Type B pancreatic cell (in vitro differentiated cells): ENCODE data around the gene RIC1. TPM values are rescaled to one million over a fixed set of nuclear protein-coding genes. Genes with fewer than 3 reads are reported as not detected.
"Not testable (repeated sequence)": the region's sequence is repeated elsewhere in the genome, so short reads cannot be mapped to it uniquely, and the experiment has no call there.

Experiments used
- DNase-seq: peaks from one replicate; pipeline ENCODE4 v3.0.0; 2021; ENCODE audit warnings: mixed read lengths; ENCODE audit not compliant: unreplicated experiment; ENCODE audit errors: extremely low spot score
- H3K27ac Mint-ChIP-seq: 2 replicates; pipeline ENCODE4 v1.8.0; 2021; ENCODE audit warnings: mild to moderate bottlenecking, mixed read lengths
- H3K27me3 Mint-ChIP-seq: 2 replicates; pipeline ENCODE4 v1.8.0; 2021; ENCODE audit warnings: mixed read lengths
- H3K36me3 Mint-ChIP-seq: 2 replicates; pipeline ENCODE4 v1.8.0; 2021; ENCODE audit warnings: mixed read lengths
- H3K4me1 Mint-ChIP-seq: one replicate; pipeline ENCODE4 v1.8.0; 2021; ENCODE audit warnings: mixed read lengths; ENCODE audit not compliant: unreplicated experiment
- H3K4me3 Mint-ChIP-seq: 2 replicates; pipeline ENCODE4 v1.8.0; 2021; ENCODE audit warnings: mild to moderate bottlenecking, mixed read lengths
- H3K9me3 Mint-ChIP-seq: 2 replicates; pipeline ENCODE4 v1.8.0; 2021; ENCODE audit warnings: mixed read lengths
- total RNA-seq: library from RNA; stranded (reverse); gene quantifications from 2 replicates; pipeline ENCODE4 v1.2.1, GENCODE V29; 2021; ENCODE audit warnings: low replicate concordance
- TF ChIP-seq, protein P1 (sequence below): fragments of 200-600 bp; sonication (generic); conservative IDR thresholded peaks from 2 replicates; pipeline ENCODE4 v1.5.0; 2021; ENCODE audit warnings: antibody characterized with exemption, mild to moderate bottlenecking

RIC1 gene
- total RNA-seq, 1 donor from 2014 or later, result 26.6 TPM

- Mint-ChIP-seq H3K27me3 (no peaks in the 10 kb centered on the region), H3K27ac (no peak overlapping the region), H3K9me3 (peaks cover 23% of the 10 kb centered on the region), H3K4me1 (no peaks in the 10 kb centered on the region), H3K36me3 (peaks cover 41% of the 10 kb centered on the region), H3K4me3 (no peak overlapping the region)
- TF ChIP-seq, protein P1, sequence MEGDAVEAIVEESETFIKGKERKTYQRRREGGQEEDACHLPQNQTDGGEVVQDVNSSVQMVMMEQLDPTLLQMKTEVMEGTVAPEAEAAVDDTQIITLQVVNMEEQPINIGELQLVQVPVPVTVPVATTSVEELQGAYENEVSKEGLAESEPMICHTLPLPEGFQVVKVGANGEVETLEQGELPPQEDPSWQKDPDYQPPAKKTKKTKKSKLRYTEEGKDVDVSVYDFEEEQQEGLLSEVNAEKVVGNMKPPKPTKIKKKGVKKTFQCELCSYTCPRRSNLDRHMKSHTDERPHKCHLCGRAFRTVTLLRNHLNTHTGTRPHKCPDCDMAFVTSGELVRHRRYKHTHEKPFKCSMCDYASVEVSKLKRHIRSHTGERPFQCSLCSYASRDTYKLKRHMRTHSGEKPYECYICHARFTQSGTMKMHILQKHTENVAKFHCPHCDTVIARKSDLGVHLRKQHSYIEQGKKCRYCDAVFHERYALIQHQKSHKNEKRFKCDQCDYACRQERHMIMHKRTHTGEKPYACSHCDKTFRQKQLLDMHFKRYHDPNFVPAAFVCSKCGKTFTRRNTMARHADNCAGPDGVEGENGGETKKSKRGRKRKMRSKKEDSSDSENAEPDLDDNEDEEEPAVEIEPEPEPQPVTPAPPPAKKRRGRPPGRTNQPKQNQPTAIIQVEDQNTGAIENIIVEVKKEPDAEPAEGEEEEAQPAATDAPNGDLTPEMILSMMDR, result no peak
- DNase-seq, result no peak
Observed at GRCh38 chr9:5652821-5653220, 23.9 kb downstream of the RIC1 start.

DNA sequence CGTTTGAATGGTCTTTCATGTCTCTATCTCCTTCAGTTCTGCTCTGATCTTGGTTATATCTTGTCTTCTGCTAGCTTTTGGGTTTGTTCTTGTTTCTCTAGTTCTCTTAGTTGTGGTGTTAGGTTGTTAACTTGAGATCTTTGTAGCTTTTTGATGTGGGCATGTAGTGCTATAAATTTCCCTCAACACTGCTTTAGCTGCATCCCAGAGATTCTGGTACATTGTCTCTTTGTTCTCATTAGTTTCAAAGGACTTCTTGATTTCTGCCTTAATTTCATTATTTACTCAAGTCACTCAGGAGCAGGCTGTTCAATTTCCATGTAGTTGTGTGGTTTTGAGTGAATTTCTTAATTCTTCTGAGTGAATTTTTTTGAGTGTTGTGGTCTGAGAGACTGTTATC is 33.9 kb downstream of the RIC1 start:
- H3K36me3 Mint-ChIP-seq, result peaks cover 70% of the 10 kb centered on the region
- H3K27me3 Mint-ChIP-seq, H3K4me1 Mint-ChIP-seq, H3K27ac Mint-ChIP-seq, H3K4me3 Mint-ChIP-seq, DNase-seq: not testable (repeated sequence)
- peaks cover 28% of the 10 kb centered on the region for H3K9me3 Mint-ChIP-seq

DNA sequence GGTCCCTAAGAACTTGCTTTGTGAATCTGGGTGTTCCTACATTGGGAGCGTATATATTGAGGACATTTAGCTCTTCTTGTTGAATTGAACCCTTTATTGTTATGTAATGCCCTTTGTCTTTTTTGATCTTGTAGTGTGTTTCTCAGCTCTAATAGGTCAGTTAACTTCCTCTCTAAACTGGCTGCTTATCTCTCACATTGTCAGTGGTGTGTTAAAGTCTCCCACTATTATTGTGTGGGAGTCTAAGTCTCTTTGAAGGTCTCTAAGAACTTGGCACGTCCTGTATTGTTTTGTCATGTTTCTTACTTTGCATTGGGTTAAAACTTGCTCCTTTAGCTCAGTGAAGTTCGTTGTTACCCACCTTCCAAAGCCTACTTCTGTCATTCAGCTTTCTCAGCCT is 36.2 kb downstream of the RIC1 start:
- TF ChIP-seq, protein P1, result no peak

DNA sequence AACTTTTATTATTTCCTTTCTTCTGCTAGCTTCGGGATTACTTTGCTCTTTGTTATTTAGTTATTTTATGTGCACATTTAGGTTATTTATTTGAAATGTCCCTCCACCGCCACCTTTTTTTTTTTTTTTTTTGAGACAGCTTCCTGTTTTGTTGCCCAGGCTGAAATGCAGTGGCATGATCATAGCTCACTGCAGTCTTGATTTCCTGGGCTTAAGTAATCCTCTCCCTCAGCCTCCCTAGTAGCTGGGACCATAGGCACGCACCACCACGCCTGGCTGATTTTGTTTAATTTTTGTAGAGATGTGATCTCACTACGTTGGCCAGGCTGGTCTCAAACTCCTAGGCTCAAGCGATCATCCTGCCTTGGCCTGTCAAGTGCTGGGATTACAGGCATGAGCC is 38.5 kb downstream of the RIC1 start:
- Mint-ChIP-seq H3K4me3 (no peak overlapping the region), H3K4me1 (peaks cover 6% of the 10 kb centered on the region), H3K9me3 (peaks cover 15% of the 10 kb centered on the region), H3K36me3 (peaks cover 54% of the 10 kb centered on the region), H3K27me3 (no peaks in the 10 kb centered on the region), H3K27ac (no peak overlapping the region)
- TF ChIP-seq, protein P1, result no peak
- no peak for DNase-seq

More for the DNA sequence above, 36.2 kb downstream of the RIC1 start:
- no peak for DNase-seq
- Mint-ChIP-seq H3K4me1 (no peaks in the 10 kb centered on the region), H3K27me3 (no peaks in the 10 kb centered on the region), H3K4me3 (no peak overlapping the region), H3K27ac (no peak overlapping the region), H3K9me3 (peaks cover 28% of the 10 kb centered on the region), H3K36me3 (peaks cover 71% of the 10 kb centered on the region)

DNA sequence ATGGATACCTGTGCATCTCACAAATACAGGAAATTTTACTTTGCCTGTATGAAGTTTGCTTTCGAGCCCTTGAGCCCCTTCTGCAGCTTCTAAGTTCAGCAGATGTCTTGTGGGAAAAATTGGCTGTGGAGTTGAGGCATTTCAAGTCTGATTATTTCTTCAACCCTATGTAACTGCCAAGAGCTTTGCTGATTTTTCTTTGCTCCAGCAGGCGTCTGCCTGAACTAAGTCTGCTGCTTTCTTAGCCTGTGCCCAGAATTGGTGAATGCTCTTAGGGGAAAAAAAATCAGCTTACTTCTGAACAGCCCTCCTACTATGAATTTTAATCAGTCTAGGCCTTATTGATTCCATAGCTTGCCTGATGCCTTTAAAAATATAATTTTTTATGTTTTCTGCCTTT is 41.2 kb downstream of the RIC1 start:
- TF ChIP-seq, protein P1, result no peak

DNA sequence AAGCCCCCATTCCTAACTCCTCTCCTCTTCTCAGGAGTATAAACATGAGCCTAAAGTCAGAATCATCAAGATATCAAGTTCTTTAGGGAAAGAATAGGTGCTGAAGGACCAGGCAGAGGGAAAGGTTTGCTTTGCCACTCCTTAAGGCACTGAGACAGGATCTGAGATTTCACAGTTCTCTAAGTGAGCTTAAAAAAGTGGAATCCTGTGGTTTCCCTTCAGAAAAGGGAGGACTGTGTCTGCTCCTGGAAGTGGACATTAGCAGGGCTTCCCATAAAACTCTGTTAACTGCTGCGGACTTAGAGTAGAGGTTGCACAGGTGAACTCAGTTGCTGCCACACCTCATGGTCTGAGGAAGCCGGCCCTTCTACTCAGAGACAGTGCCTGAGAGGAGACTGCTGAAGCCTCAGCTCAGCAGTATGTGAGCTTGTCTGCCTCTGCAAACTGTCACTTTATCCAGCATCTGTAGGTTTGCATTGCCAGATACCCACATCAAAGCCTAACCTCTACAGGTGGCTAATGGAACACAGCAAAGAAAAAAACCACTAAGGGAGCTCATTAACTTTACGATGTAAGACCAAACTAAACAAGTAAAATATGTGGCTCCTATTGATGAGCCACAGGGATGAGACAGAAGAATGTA is 42.9 kb downstream of the RIC1 start:
- peaks cover 27% of the 10 kb centered on the region for H3K36me3 Mint-ChIP-seq
- H3K4me3 Mint-ChIP-seq, result no peak overlapping the region
- no peak for DNase-seq
- TF ChIP-seq, protein P1, result no peak
- no peaks in the 10 kb centered on the region for H3K27me3 Mint-ChIP-seq
- no peak overlapping the region for H3K27ac Mint-ChIP-seq
- H3K4me1 Mint-ChIP-seq, result peaks cover 6% of the 10 kb centered on the region
- no peaks in the 10 kb centered on the region for H3K9me3 Mint-ChIP-seq

More for the DNA sequence above, 41.2 kb downstream of the RIC1 start:
- H3K36me3 Mint-ChIP-seq, result peaks cover 35% of the 10 kb centered on the region
- peaks cover 6% of the 10 kb centered on the region for H3K4me1 Mint-ChIP-seq
- DNase-seq, result no peak
- no peak overlapping the region for H3K27ac Mint-ChIP-seq
- H3K4me3 Mint-ChIP-seq, result no peak overlapping the region
- H3K27me3 Mint-ChIP-seq, result no peaks in the 10 kb centered on the region
- peaks cover 2% of the 10 kb centered on the region for H3K9me3 Mint-ChIP-seq

GRCh38 chr9:5675046-5675445 is 46.1 kb downstream of the RIC1 start:
- H3K4me3 Mint-ChIP-seq, H3K4me1 Mint-ChIP-seq, H3K27me3 Mint-ChIP-seq, H3K27ac Mint-ChIP-seq, DNase-seq, H3K9me3 Mint-ChIP-seq: not testable (repeated sequence)
- H3K36me3 Mint-ChIP-seq, result peaks cover 17% of the 10 kb centered on the region

DNA sequence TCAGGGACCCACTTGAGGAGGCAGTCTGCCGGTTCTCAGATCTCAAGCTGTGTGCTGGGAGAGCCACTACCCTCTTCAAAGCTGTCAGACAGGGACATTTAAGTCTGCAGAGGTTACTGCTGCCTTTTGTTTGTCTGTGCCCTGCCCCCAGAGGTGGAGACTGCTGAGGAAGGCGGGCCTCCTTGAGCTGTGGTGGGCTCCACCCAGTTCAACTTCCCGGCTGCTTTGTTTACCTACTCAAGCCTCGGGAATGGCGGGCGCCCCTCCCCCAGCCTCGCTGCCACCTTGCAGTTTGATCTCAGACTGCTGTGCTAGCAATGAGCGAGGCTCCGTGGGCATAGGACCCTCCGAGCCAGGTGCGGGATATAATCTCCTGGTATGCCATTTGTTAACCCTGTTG is 54.7 kb downstream of the RIC1 start:
- not testable (repeated sequence) for H3K9me3 Mint-ChIP-seq, H3K4me3 Mint-ChIP-seq, H3K27ac Mint-ChIP-seq, H3K27me3 Mint-ChIP-seq, H3K4me1 Mint-ChIP-seq, DNase-seq
- H3K36me3 Mint-ChIP-seq, result peaks cover 30% of the 10 kb centered on the region
